GM12878 (cell line): ENCODE measurements around the gene FLT1. TPM values are rescaled to one million over a fixed set of nuclear protein-coding genes. Genes with fewer than 3 reads are reported as not detected.

Source experiments
- ATAC-seq: fragments of 200-7000 bp; cut with Tn5 transposase; 3 replicates; pipeline ENCODE4 v1.9.1; 2020; ENCODE audit warnings: mild to moderate bottlenecking, moderate library complexity
- BruUV-seq: library from RNA; stranded (reverse); fragments of 400-500 nt; replicated peaks from 2 replicates; lab custom pipeline; 2021; lab: Mats Ljungman, UMichigan
- CTCF ChIA-PET: fragments of 300-600 bp; sonication (Branson Sonifier 250); formaldehyde crosslinking; extraction: SDS; loops from one replicate; lab custom pipeline; 2021; ENCODE audit warnings: inconsistent platforms; lab: Yijun Ruan, JAX
- POLR2A ChIA-PET: fragments of 350-600 bp; formaldehyde crosslinking; extraction: SDS; loops from one replicate; lab custom pipeline; 2021; ENCODE audit warnings: inconsistent platforms; lab: Charles Lee
- RAD21 ChIA-PET: fragments of 300-600 bp; sonication (Branson Sonifier 250); formaldehyde crosslinking; loops from one replicate; lab custom pipeline; 2023; ENCODE audit warnings: antibody characterized with exemption; ENCODE audit not compliant: unreplicated experiment; lab: Charles Lee
- SMC1A ChIA-PET: fragments of 300-600 bp; sonication (Branson Sonifier 250); formaldehyde crosslinking; loops from one replicate; lab custom pipeline; 2023; ENCODE audit not compliant: unreplicated experiment, uncharacterized antibody; lab: Charles Lee
- DNase-seq: peaks from one replicate; pipeline ENCODE4 v3.0.0-alpha.2; 2011; ENCODE audit warnings: low read depth, low spot score
- FAIRE-seq: peaks from 3 replicates; lab custom pipeline; 2011; peaks lifted over from hg19 to GRCh38; lab: Jason Lieb, UNC
- H2AFZ ChIP-seq: 2 replicates; pipeline ENCODE4 v1.6.0; 2011; ENCODE audit warnings: low read depth, low read length, control low read depth; ENCODE audit not compliant: control insufficient read depth
- H3K27ac ChIP-seq: 2 replicates; pipeline ENCODE4 v1.5.1; 2011; ENCODE audit warnings: control low read depth; ENCODE audit not compliant: control insufficient read depth, insufficient read depth
- H3K27me3 ChIP-seq, 2 experiments: replicated peaks in 1 of 2; 2 replicates each; pipeline versions ENCODE4 v1.6.0 to v1.6.1; 2011; ENCODE audit warnings: low read length in 1 of 2; ENCODE audit not compliant: control insufficient read depth in 2 of 2, insufficient read depth in 2 of 2
- H3K36me3 ChIP-seq, 2 experiments: 2 replicates each; pipeline ENCODE4 v1.5.1; 2011; ENCODE audit warnings: low read length in 1 of 2; ENCODE audit not compliant: control insufficient read depth in 2 of 2, insufficient read depth in 2 of 2
- H3K4me1 ChIP-seq: 2 replicates; pipeline ENCODE4 v1.6.1; 2011; ENCODE audit warnings: mild to moderate bottlenecking, low read length, moderate library complexity, mixed read lengths; ENCODE audit not compliant: control insufficient read depth, insufficient read depth
- H3K4me2 ChIP-seq: 2 replicates; pipeline ENCODE4 v1.6.0; 2011; ENCODE audit warnings: control low read depth; ENCODE audit not compliant: control insufficient read depth, insufficient read depth
- H3K4me3 ChIP-seq: fragments of 200-600 bp; sonication (generic); 2 replicates; pipeline ENCODE4 v1.5.1; 2016
- H3K79me2 ChIP-seq: 2 replicates; pipeline ENCODE4 v1.6.0; 2011; ENCODE audit warnings: low read length; ENCODE audit not compliant: control insufficient read depth, insufficient read depth
- H3K9ac ChIP-seq: 2 replicates; pipeline ENCODE4 v1.8.0; 2011; ENCODE audit warnings: low read length, control low read depth, mixed read lengths; ENCODE audit not compliant: control insufficient read depth, insufficient read depth
- H3K9me3 ChIP-seq: replicated peaks from 3 replicates; pipeline ENCODE4 v1.5.1; 2011; ENCODE audit warnings: mild to moderate bottlenecking, low read length; ENCODE audit not compliant: control insufficient read depth, insufficient read depth
- H4K20me1 ChIP-seq: 2 replicates; pipeline ENCODE4 v1.6.0; 2011; ENCODE audit not compliant: control insufficient read depth, insufficient read depth
- BHLHE40 ChIP-seq, 2 experiments: fragments of 450-650 bp in 1 of 2; IDR thresholded peaks; 2 replicates each; pipeline ENCODE4 v1.6.1; 2011 to 2017; ENCODE audit warnings: low read depth in 2 of 2, borderline replicate concordance in 1 of 2, improper control_type of control experiment in 1 of 2, low read length in 1 of 2, mild to moderate bottlenecking in 1 of 2
- CBFB ChIP-seq: IDR thresholded peaks from 2 replicates; pipeline ENCODE4 v1.6.1; 2016; ENCODE audit warnings: antibody characterized with exemption, low read depth
- CBX5 ChIP-seq: sonication (generic); IDR thresholded peaks from 2 replicates; pipeline ENCODE4 v1.6.1; 2016; ENCODE audit warnings: low read depth, moderate library complexity, mild to moderate bottlenecking, inconsistent platforms
- FOXK2 ChIP-seq: fragments of 450-650 bp; IDR thresholded peaks from 2 replicates; pipeline ENCODE4 v1.6.1; 2017; ENCODE audit warnings: mild to moderate bottlenecking, moderate library complexity
- NR2F1 ChIP-seq: fragments of 450-650 bp; conservative IDR thresholded peaks from 2 replicates; pipeline ENCODE4 v1.6.1; 2017; ENCODE audit warnings: mild to moderate bottlenecking
- RUNX3 ChIP-seq: IDR thresholded peaks from 2 replicates; pipeline ENCODE4 v1.6.1; 2012; ENCODE audit warnings: low read length, inconsistent platforms
- SMARCA5 ChIP-seq: fragments of 450-650 bp; IDR thresholded peaks from 2 replicates; pipeline ENCODE4 v1.6.1; 2017; ENCODE audit warnings: mild to moderate bottlenecking
- SRF ChIP-seq, 2 experiments: IDR thresholded peaks; 2 replicates each; pipeline ENCODE4 v1.6.1; 2011; ENCODE audit warnings: low read depth in 2 of 2, low read length in 2 of 2, mild to moderate bottlenecking in 1 of 2, moderate library complexity in 1 of 2
- TBL1XR1 ChIP-seq: IDR thresholded peaks from 2 replicates; pipeline ENCODE4 v1.6.1; 2012; ENCODE audit warnings: low read depth, low read length, improper control_type of control experiment
- YBX1 ChIP-seq: fragments of 450-650 bp; IDR thresholded peaks from 2 replicates; pipeline ENCODE4 v1.6.1; 2016; ENCODE audit warnings: antibody characterized with exemption
- WGBS: methylation state at CpG from one replicate; pipeline ENCODE4 v1.1.6; 2016; ENCODE audit warnings: low lambda C conversion rate; ENCODE audit not compliant: insufficient replicate concordance, insufficient coverage; ENCODE audit errors: missing lambda C conversion rate; 5-methylcytosine and 5-hydroxymethylcytosine counted together
- in situ Hi-C: fragments of 300-500 bp; cut with MboI; formaldehyde crosslinking; loops from 9 replicates; pipeline ENCODE4 v1.14.3; 2018; ENCODE audit warnings: mixed read lengths
- intact Hi-C: fragments of 100-400 bp; cut with micrococcal nuclease; formaldehyde crosslinking; loops from one replicate; pipeline ENCODE4 v1.14.2; 2022; ENCODE audit not compliant: unreplicated experiment
- polyA plus RNA-seq, 11 experiments: library from polyadenylated mRNA; depleted of rRNA in 4 of 11; unstranded in 6 of 11; stranded (reverse) in 5 of 11; fragments of >200 nt; fragmentation: Nextera tagmentation in 4 of 11; fragmentation: Illumina TruSeq in 1 of 11; extraction: Ambion mirVana in 4 of 11; extraction: Trizol in 1 of 11; gene quantifications; 1 replicate in 1 of 11; 2 replicates in 10 of 11; pipeline versions ENCODE4 v1.2.1 to v1.2.3, GENCODE V29; 2011 to 2016; ENCODE audit warnings: inconsistent platforms in 2 of 11, missing spikeins in 2 of 11, low read depth in 1 of 11
- total RNA-seq, 4 experiments: library from RNA; depleted of rRNA in 3 of 4; stranded (reverse); fragments of >200 nt in 3 of 4; fragmentation: Illumina TruSeq in 1 of 4; extraction: Trizol in 1 of 4; gene quantifications; 2 replicates each; pipeline versions ENCODE4 v1.2.1 to v1.2.3, GENCODE V29; 2013 to 2021
- TF ChIP-seq, protein P1 (sequence below): fragments of 150-350 bp; IDR thresholded peaks from 2 replicates; pipeline ENCODE4 v1.6.1; 2014; ENCODE audit warnings: mild to moderate bottlenecking, low read depth, low read length
- TF ChIP-seq, protein P2 (sequence below): IDR thresholded peaks from 2 replicates; pipeline ENCODE4 v1.6.1; 2012; ENCODE audit warnings: improper control_type of control experiment, low read depth, low read length; ENCODE audit not compliant: insufficient replicate concordance
- TF ChIP-seq, protein P3 (sequence below): fragments of 450-650 bp; IDR thresholded peaks from 2 replicates; pipeline ENCODE4 v1.6.1; 2016; ENCODE audit warnings: mild to moderate bottlenecking

The FLT1 gene
- total and polyA plus RNA-seq, 10 of the 15 experiments (the other 5 are each of a cell fraction or from before 2014, with no cell fraction given): 0.55 to 5.6 (median 0.84) TPM

DNA sequence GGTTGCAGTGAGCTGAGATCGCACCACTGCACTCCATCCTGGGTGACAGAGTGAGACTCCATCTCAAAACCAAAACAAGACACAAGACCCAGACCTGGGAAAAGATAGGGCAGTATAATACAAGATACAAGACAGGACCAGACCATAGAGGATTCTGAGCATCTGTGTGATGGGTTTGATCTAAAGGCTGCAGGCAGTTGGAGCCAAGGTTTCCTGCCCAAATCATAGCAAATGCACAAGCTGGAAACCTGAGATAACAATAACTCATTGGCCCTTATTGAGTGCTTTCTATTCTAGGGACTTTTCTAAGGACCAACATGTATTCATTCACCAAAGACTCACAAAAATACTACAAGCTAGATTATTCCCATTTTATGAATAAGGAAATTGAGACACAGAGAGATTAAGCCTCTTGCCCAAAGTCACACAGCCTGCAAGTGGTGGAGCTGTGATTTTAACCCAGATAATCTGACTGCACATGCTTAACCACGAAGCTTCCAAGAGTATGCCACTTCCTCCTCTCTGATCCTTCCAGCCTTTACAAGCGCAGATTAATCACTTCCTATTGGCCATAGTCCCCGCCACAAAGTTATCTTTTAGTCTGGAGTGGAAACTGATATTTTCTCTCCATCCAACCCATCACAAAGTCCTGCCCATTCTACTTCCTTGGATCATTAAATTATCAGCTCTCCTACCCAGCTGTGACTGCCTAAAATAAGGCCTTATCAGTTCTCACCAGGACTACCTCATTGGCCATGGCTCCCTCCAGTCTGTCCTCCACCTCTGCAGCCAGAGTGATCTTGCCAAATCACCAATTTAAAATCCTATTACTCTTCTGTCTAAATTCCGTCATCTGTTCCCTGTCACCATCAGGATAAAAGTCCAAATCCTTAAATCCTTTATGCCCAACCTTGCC lies 147.2 kb downstream of the FLT1 start:
- intact Hi-C loops (no loop called here), in situ Hi-C loops (no loop called here)
- no peak for DNase-seq
- BruUV-seq: no TSS peak
- ChIA-PET CTCF (no interaction called here), RAD21 (no interaction called here), POLR2A (interaction anchor here (0.6 kb wide), 2 partner anchors 51 to 282 kb away, joined by 3 to 4 read pairs; no protein-coding TSS in a partner anchor), SMC1A (interaction anchor here (0.5 to 1.2 kb wide), 3 partner anchors 38 to 289 kb away, joined by 3 read pairs; no protein-coding TSS in a partner anchor)
- Histone ChIP-seq H3K9me3 (no peaks in the 10 kb centered on the region), H3K27me3 (no peaks in the 10 kb centered on the region), H3K36me3 (no peaks in the 10 kb centered on the region), H3K9ac (no peak overlapping the region), H3K27ac (no peak overlapping the region), H2AFZ (no peak overlapping the region), H3K4me3 (no peak overlapping the region), H3K4me2 (no peak overlapping the region), H4K20me1 (no peaks in the 10 kb centered on the region), H3K79me2 (no peaks in the 10 kb centered on the region), H3K4me1 (no peaks in the 10 kb centered on the region)
- 21% methylated on average over 5 of the region's 5 CpGs for WGBS
- FAIRE-seq: peak; percentile 80
- ATAC-seq: no peak
- no peak for TF ChIP-seq TBL1XR1
- TF ChIP-seq, protein P1, sequence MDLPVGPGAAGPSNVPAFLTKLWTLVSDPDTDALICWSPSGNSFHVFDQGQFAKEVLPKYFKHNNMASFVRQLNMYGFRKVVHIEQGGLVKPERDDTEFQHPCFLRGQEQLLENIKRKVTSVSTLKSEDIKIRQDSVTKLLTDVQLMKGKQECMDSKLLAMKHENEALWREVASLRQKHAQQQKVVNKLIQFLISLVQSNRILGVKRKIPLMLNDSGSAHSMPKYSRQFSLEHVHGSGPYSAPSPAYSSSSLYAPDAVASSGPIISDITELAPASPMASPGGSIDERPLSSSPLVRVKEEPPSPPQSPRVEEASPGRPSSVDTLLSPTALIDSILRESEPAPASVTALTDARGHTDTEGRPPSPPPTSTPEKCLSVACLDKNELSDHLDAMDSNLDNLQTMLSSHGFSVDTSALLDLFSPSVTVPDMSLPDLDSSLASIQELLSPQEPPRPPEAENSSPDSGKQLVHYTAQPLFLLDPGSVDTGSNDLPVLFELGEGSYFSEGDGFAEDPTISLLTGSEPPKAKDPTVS: no peak
- TF ChIP-seq CBX5: no peak
- no peak for TF ChIP-seq CBFB
- TF ChIP-seq NR2F1: no peak
- no peak for TF ChIP-seq SMARCA5
- no peak for TF ChIP-seq BHLHE40 (IDR thresholded peaks at IDR 0.05; ENCODE audit: borderline replicate concordance in 1 of 2, low read depth in 2 of 2, low read length in 1 of 2)
- TF ChIP-seq, protein P2, sequence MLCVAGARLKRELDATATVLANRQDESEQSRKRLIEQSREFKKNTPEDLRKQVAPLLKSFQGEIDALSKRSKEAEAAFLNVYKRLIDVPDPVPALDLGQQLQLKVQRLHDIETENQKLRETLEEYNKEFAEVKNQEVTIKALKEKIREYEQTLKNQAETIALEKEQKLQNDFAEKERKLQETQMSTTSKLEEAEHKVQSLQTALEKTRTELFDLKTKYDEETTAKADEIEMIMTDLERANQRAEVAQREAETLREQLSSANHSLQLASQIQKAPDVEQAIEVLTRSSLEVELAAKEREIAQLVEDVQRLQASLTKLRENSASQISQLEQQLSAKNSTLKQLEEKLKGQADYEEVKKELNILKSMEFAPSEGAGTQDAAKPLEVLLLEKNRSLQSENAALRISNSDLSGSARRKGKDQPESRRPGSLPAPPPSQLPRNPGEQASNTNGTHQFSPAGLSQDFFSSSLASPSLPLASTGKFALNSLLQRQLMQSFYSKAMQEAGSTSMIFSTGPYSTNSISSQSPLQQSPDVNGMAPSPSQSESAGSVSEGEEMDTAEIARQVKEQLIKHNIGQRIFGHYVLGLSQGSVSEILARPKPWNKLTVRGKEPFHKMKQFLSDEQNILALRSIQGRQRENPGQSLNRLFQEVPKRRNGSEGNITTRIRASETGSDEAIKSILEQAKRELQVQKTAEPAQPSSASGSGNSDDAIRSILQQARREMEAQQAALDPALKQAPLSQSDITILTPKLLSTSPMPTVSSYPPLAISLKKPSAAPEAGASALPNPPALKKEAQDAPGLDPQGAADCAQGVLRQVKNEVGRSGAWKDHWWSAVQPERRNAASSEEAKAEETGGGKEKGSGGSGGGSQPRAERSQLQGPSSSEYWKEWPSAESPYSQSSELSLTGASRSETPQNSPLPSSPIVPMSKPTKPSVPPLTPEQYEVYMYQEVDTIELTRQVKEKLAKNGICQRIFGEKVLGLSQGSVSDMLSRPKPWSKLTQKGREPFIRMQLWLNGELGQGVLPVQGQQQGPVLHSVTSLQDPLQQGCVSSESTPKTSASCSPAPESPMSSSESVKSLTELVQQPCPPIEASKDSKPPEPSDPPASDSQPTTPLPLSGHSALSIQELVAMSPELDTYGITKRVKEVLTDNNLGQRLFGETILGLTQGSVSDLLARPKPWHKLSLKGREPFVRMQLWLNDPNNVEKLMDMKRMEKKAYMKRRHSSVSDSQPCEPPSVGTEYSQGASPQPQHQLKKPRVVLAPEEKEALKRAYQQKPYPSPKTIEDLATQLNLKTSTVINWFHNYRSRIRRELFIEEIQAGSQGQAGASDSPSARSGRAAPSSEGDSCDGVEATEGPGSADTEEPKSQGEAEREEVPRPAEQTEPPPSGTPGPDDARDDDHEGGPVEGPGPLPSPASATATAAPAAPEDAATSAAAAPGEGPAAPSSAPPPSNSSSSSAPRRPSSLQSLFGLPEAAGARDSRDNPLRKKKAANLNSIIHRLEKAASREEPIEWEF: no peak
- TF ChIP-seq, protein P3, sequence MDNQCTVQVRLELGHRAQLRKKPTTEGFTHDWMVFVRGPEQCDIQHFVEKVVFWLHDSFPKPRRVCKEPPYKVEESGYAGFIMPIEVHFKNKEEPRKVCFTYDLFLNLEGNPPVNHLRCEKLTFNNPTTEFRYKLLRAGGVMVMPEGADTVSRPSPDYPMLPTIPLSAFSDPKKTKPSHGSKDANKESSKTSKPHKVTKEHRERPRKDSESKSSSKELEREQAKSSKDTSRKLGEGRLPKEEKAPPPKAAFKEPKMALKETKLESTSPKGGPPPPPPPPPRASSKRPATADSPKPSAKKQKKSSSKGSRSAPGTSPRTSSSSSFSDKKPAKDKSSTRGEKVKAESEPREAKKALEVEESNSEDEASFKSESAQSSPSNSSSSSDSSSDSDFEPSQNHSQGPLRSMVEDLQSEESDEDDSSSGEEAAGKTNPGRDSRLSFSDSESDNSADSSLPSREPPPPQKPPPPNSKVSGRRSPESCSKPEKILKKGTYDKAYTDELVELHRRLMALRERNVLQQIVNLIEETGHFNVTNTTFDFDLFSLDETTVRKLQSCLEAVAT: no peak
- TF ChIP-seq FOXK2: no peak
- no peak for TF ChIP-seq YBX1
- TF ChIP-seq RUNX3: no peak
- no peak for TF ChIP-seq SRF (IDR thresholded peaks at IDR 0.05; ENCODE audit: low read depth in 2 of 2, low read length in 2 of 2)
